KOPT-K1 (cell line): ENCODE results near the gene MLXIP.
"Not testable (repeated sequence)": the region's sequence is repeated elsewhere in the genome, so short reads cannot be mapped to it uniquely, and the experiment has no call there.

Experiments
- H3K27ac ChIP-seq: fragments of 200-600 bp; sonication (generic); 2 replicates; pipeline ENCODE4 v1.5.1; 2016; ENCODE audit warnings: antibody characterized with exemption, mild to moderate bottlenecking, low read depth, low read length; ENCODE audit not compliant: poor library complexity, severe bottlenecking
- H3K36me3 ChIP-seq: fragments of 200-600 bp; sonication (generic); 2 replicates; pipeline ENCODE4 v1.5.1; 2017; ENCODE audit warnings: antibody characterized with exemption, mild to moderate bottlenecking, low read length, moderate library complexity; ENCODE audit not compliant: insufficient read depth
- H3K9me3 ChIP-seq: fragments of 200-600 bp; sonication (generic); 2 replicates; pipeline ENCODE4 v1.5.1; 2017; ENCODE audit warnings: antibody characterized with exemption, low read length, mild to moderate bottlenecking; ENCODE audit not compliant: insufficient read depth, poor library complexity, severe bottlenecking

MLXIP gene

GRCh38 chr12:122078141-122079032 is at the start of gene MLXIP:
Gene MLXIP, plus strand, starts transcription at chr12:122078756. Its CDS starts 98 bp downstream, at chr12:122078854.
- Histone ChIP-seq H3K27ac (peak within 1 kb of the TSS; percentile 87), H3K36me3 (no peaks in the 10 kb centered on the region), H3K9me3 (no peaks in the 10 kb centered on the region)

GRCh38 chr12:122028905-122029560 is 49.5 kb upstream of the MLXIP start:
- Histone ChIP-seq H3K9me3 (no peaks in the 10 kb centered on the region), H3K36me3 (peaks cover 25% of the 10 kb centered on the region), H3K27ac (no peak overlapping the region)

GRCh38 chr12:122029620-122030423 is 48.7 kb upstream of the MLXIP start:
- Histone ChIP-seq H3K27ac (no peak overlapping the region), H3K9me3 (no peaks in the 10 kb centered on the region), H3K36me3 (peaks cover 33% of the 10 kb centered on the region)

- Histone ChIP-seq H3K36me3 (peaks cover 40% of the 10 kb centered on the region), H3K9me3 (no peaks in the 10 kb centered on the region), H3K27ac (no peak overlapping the region)
These were observed 48.0 kb upstream of the MLXIP start for GRCh38 chr12:122030424-122031035.

GRCh38 chr12:122031342-122032216 is 47.0 kb upstream of the MLXIP start:
- Histone ChIP-seq H3K27ac (no peak overlapping the region), H3K36me3 (peaks cover 50% of the 10 kb centered on the region)

GRCh38 chr12:122032580-122032979 is 46.0 kb upstream of the MLXIP start:
- Histone ChIP-seq H3K27ac (no peak overlapping the region), H3K9me3 (no peaks in the 10 kb centered on the region), H3K36me3 (peaks cover 60% of the 10 kb centered on the region)

More at GRCh38 chr12:122031342-122032216, 47.0 kb upstream of the MLXIP start:
- H3K9me3 ChIP-seq, result no peaks in the 10 kb centered on the region

- H3K27ac ChIP-seq, result no peak overlapping the region
- H3K9me3 ChIP-seq, result no peaks in the 10 kb centered on the region
- peaks cover 81% of the 10 kb centered on the region for H3K36me3 ChIP-seq
These were observed 43.3 kb upstream of the MLXIP start for GRCh38 chr12:122035292-122035691.

- no peaks in the 10 kb centered on the region for H3K9me3 ChIP-seq
- peaks cover 82% of the 10 kb centered on the region for H3K36me3 ChIP-seq
- no peak overlapping the region for H3K27ac ChIP-seq
These were observed 42.4 kb upstream of the MLXIP start for GRCh38 chr12:122036153-122036552.

GRCh38 chr12:122040579-122041386 is 37.8 kb upstream of the MLXIP start:
- peaks cover 94% of the 10 kb centered on the region for H3K36me3 ChIP-seq
- no peaks in the 10 kb centered on the region for H3K9me3 ChIP-seq
- H3K27ac ChIP-seq, result no peak overlapping the region

- H3K9me3 ChIP-seq, H3K27ac ChIP-seq: not testable (repeated sequence)
- peaks cover 94% of the 10 kb centered on the region for H3K36me3 ChIP-seq
These were observed 37.1 kb upstream of the MLXIP start for GRCh38 chr12:122041458-122041857.

GRCh38 chr12:122042910-122043309 is 35.6 kb upstream of the MLXIP start:
- no peaks in the 10 kb centered on the region for H3K9me3 ChIP-seq
- H3K36me3 ChIP-seq, result peaks cover 94% of the 10 kb centered on the region
- H3K27ac ChIP-seq, result no peak overlapping the region

GRCh38 chr12:122043476-122043875 is 35.1 kb upstream of the MLXIP start:
- Histone ChIP-seq H3K27ac (no peak overlapping the region), H3K9me3 (no peaks in the 10 kb centered on the region), H3K36me3 (peaks cover 94% of the 10 kb centered on the region)

- Histone ChIP-seq H3K27ac (no peak overlapping the region), H3K9me3 (no peaks in the 10 kb centered on the region), H3K36me3 (peaks cover 97% of the 10 kb centered on the region)
These were observed 33.3 kb upstream of the MLXIP start for GRCh38 chr12:122045262-122045661.
